Measurements from ENCODE around the gene AGAP1. TPM values are rescaled to one million over a fixed set of nuclear protein-coding genes. Genes with fewer than 3 reads are reported as not detected.

Gene AGAP1
- total and polyA plus RNA-seq, 10 donors = 1.1 to 26.6 (median 11.3) TPM

DNA sequence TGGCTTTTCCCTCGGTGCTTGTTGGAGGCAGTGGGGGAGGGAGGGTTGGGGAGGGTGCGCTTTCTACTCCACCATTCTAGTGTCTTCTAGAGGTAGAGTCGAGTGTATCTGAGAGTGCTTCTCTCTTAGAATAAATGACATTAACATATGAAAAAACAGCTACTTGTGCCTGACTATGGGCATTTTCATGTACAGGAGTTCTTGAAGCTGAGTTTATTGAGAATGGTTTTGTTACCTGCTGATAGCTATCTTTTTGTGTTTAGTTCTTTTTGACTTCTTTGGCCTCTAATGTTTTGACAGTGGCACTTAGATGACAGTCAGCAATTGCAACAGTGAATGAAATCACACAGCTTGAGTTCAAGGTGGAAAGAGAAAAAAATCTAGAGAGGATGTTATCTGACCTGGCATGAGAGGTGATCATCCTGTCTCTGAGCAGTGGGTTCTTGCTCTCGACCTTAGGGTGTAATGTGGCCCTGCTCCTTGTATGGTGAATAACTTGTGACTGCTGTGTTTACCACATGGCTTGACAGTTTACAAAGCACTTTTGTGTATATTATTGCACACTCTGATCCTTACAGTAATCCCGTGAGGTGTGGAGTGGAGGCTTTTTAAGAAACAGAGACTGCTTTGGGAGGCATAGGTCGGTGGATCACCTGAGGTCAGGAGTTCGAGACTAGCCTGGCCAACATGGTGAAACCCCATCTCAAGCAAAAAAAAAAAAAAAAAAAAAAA lies 86.7 kb downstream of the AGAP1 start:
- Histone ChIP-seq H3K4me3 (no peak overlapping the region), H3K9me3 (no peaks in the 10 kb centered on the region), H3K36me3 (no peaks in the 10 kb centered on the region), H3K4me1 (peaks cover 0 to 9% (median 0%) of the 10 kb centered on the region in 6 donors), H3K27me3 (replicated peaks in 1 of 7) (no peaks in the 10 kb centered on the region), H3K27ac (no peak overlapping the region)
- 72 to 82% (median 73%) methylated on average over 7 of the region's 7 CpGs for whole genome bisulfite sequencing, 5 donors
- intact Hi-C loops (cut with DNase I; ENCODE audit: low total_unique reads) = no loop called here
- TF ChIP-seq, protein P1, sequence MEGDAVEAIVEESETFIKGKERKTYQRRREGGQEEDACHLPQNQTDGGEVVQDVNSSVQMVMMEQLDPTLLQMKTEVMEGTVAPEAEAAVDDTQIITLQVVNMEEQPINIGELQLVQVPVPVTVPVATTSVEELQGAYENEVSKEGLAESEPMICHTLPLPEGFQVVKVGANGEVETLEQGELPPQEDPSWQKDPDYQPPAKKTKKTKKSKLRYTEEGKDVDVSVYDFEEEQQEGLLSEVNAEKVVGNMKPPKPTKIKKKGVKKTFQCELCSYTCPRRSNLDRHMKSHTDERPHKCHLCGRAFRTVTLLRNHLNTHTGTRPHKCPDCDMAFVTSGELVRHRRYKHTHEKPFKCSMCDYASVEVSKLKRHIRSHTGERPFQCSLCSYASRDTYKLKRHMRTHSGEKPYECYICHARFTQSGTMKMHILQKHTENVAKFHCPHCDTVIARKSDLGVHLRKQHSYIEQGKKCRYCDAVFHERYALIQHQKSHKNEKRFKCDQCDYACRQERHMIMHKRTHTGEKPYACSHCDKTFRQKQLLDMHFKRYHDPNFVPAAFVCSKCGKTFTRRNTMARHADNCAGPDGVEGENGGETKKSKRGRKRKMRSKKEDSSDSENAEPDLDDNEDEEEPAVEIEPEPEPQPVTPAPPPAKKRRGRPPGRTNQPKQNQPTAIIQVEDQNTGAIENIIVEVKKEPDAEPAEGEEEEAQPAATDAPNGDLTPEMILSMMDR (IDR thresholded peaks at IDR 0.05 in 8 of 11, conservative IDR thresholded peaks at IDR 0.05 in 3 of 11) = no peak
- no peak for TF ChIP-seq POLR2AphosphoS5 (IDR thresholded peaks at IDR 0.05)
- TF ChIP-seq POLR2A (IDR thresholded peaks at IDR 0.05) = no peak
- no peak for DNase-seq

DNA sequence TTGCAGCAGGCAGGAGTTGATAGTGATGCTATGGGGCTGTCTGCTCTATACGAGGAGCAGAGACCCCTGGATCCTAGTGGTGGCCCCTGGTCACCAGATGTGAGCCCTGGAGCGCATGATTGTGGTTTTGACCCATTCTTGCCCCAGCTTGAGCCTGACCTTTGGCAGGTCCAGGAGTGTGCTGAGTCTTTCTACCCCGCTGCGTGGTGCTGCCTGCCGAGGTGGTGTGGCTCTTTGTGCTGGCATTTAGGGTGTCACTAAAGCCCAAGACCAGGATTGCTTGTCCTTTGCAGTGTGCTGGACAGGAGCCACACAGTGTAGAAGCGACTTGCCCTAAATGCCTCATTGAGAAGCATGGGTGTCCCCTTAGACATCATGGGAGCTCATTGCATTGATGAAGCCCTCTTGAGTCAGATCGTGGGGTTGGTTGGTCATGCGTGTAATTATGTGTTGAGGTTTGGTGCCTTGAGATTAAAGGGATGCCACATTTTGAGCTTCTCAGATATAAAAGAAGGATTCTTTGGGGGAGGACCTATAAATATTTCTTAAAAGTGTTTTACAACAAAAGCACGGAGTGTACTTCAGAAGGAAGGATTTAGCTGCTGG lies 88.3 kb downstream of the AGAP1 start:
- 83 to 89% (median 84%) methylated on average over 4 to 9 of the region's 9 CpGs for WGBS, 5 donors
- H3K27me3 ChIP-seq (replicated peaks in 1 of 7) = no peaks in the 10 kb centered on the region
- no peak overlapping the region for H3K4me3 ChIP-seq
- no peaks in the 10 kb centered on the region for H3K36me3 ChIP-seq
- no peak for TF ChIP-seq POLR2AphosphoS5 (IDR thresholded peaks at IDR 0.05)
- no peak for TF ChIP-seq POLR2A (IDR thresholded peaks at IDR 0.05)
- TF ChIP-seq, protein P1 (IDR thresholded peaks at IDR 0.05 in 8 of 11, conservative IDR thresholded peaks at IDR 0.05 in 3 of 11) = no peak
- no peaks in the 10 kb centered on the region for H3K9me3 ChIP-seq
- peaks cover 0 to 9% (median 0%) of the 10 kb centered on the region in 6 donors for H3K4me1 ChIP-seq
- intact Hi-C loops (cut with DNase I; ENCODE audit: low total_unique reads) = no loop called here
- no peak overlapping the region for H3K27ac ChIP-seq
- no peak for DNase-seq

DNA sequence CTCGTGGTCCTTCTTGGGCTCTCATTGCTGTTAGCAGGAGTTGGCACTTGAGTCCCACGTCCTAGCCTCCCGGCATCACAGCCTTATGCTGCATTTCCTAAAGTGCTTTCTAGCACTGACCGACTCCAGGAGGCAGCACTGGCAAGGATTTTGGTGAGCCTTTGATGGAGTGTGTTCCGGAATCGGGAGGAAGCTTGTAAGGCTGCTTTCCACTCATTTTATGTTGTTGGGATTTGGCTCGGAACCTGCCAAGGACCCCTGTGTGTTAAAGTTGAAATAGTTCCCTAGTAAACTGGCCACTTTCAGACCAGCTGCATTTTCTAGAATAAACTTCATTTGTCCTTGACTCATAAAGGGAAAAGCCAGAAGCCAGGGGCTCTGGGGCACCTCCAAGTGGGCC lies 88.9 kb downstream of the AGAP1 start:
- H3K36me3 ChIP-seq = no peaks in the 10 kb centered on the region
- peaks cover 0 to 9% (median 0%) of the 10 kb centered on the region in 6 donors for H3K4me1 ChIP-seq
- no peak for DNase-seq
- no peaks in the 10 kb centered on the region for H3K9me3 ChIP-seq
- H3K27me3 ChIP-seq (replicated peaks in 1 of 7) = no peaks in the 10 kb centered on the region
- TF ChIP-seq, protein P1 (IDR thresholded peaks at IDR 0.05 in 8 of 11, conservative IDR thresholded peaks at IDR 0.05 in 3 of 11) = no peak
- TF ChIP-seq POLR2A (IDR thresholded peaks at IDR 0.05) = no peak
- TF ChIP-seq POLR2AphosphoS5 (IDR thresholded peaks at IDR 0.05) = no peak
- no peak overlapping the region for H3K4me3 ChIP-seq
- H3K27ac ChIP-seq = no peak overlapping the region
- 52 to 86% (median 74%) methylated on average over 7 of the region's 7 CpGs for WGBS, 5 donors
- intact Hi-C loops (cut with DNase I; ENCODE audit: low total_unique reads) = no loop called here

DNA sequence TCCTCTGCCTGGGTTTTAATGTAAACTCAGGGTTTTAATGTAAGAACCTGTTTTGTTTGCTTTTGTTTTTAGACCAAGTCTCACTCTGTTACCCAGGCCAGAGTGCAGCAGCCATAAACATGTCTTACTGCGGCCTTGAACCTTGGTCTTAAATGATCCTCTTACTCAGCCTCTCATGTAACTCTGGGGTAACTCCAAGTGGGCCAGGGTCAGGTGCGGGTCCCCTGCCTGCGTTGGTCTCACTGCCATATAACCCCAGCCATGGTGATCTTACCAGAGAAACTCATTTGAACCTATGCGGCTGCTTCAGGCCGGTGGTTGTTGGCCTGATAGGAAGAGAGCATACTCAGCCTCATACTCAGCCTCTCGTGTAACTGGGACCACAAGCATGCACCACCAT lies 89.3 kb downstream of the AGAP1 start:
- intact Hi-C loops (cut with DNase I; ENCODE audit: low total_unique reads) = no loop called here
- H3K36me3 ChIP-seq = no peaks in the 10 kb centered on the region
- H3K9me3 ChIP-seq = no peaks in the 10 kb centered on the region
- 84 to 97% (median 88%) methylated on average over 6 of the region's 6 CpGs for WGBS, 5 donors
- no peak overlapping the region for H3K27ac ChIP-seq
- TF ChIP-seq, protein P1 (IDR thresholded peaks at IDR 0.05 in 8 of 11, conservative IDR thresholded peaks at IDR 0.05 in 3 of 11) = no peak
- no peak for TF ChIP-seq POLR2AphosphoS5 (IDR thresholded peaks at IDR 0.05)
- no peak for TF ChIP-seq POLR2A (IDR thresholded peaks at IDR 0.05)
- no peaks in the 10 kb centered on the region for H3K27me3 ChIP-seq (replicated peaks in 1 of 7)
- H3K4me1 ChIP-seq = peaks cover 0 to 9% (median 0%) of the 10 kb centered on the region in 6 donors
- H3K4me3 ChIP-seq = no peak overlapping the region
- DNase-seq = no peak

All from spleen (tissue), 11 donors.